NT2/D1 (cell line): ENCODE results near the gene ADARB2.

Experiments
- YY1 ChIP-seq: IDR thresholded peaks from 2 replicates; pipeline ENCODE4 v1.6.1; 2011; ENCODE audit not compliant: insufficient read length, insufficient read depth
- ZNF274 ChIP-seq: IDR thresholded peaks from 2 replicates; pipeline ENCODE4 v1.6.1; 2011; ENCODE audit warnings: mild to moderate bottlenecking, low read depth, low read length

- TF ChIP-seq YY1 = no peak
- no peak for TF ChIP-seq ZNF274
Measured at GRCh38 chr10:1242975-1243374, 494.4 kb downstream of the ADARB2 start.
